HG03342 (cell line): ENCODE results near the gene GOLM1.
"Not testable (repeated sequence)": the region's sequence is repeated elsewhere in the genome, so short reads cannot be mapped to it uniquely, and the experiment has no call there.

ENCODE experiments used
- ATAC-seq: cut with Tn5 transposase; IDR thresholded peaks from one replicate; pipeline ENCODE4 v1.9.1; 2021; ENCODE audit warnings: mild to moderate bottlenecking, moderate library complexity; ENCODE audit not compliant: unreplicated experiment

GOLM1 gene

DNA sequence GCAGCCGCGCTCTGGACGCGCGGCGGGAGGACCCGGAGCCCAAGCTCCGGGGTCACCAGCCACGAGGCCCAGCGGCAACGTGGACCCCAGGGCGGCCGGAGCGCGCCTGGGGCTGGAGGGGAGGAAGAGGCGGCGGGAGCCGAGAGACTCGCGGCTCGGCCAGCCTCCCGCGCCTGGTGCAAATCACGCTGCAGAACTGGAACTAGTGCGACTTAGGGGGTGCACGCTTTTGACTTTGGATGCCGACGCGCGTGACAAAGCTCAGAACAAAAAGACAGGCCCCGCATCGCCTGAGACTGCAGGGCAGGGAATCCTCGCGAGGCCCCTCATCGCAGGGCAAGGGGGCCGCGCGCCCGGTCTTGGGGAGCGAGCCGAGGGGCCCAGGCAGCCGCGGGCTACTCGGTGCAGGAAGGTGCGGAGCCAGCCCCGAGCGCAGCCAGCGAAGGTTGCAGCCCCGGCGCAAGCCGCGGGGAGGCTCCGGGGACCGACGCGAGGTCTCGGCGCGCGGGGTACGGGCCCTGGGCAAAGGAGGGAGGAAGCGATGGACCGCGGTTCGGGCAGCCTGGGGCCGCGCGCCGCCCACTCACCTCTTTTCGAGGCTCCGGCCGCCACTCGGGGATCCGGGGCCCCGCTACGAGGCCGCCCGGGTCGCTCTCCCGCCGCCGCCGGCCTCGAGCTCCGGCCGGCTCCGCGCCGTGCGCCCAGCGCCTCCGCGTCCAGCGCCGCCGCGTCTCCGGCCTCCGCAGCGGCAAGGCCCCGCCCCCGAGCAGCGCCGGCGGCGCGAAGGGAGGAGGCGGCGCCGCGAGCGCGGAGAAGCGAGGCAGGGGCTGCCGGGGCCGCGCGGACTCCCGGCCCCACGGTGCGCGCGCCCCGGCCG, at the start of gene GOLM1:
Gene GOLM1 (minus strand): TSS at position 735 of the 877 bp plus-strand sequence. CDS start 20,238 bp downstream, outside the sequence.
- ATAC-seq, result peak; percentile 70

- ATAC-seq, result not testable (repeated sequence)
Observed at GRCh38 chr9:86146671-86147070, 47.3 kb upstream of the GOLM1 start.

DNA sequence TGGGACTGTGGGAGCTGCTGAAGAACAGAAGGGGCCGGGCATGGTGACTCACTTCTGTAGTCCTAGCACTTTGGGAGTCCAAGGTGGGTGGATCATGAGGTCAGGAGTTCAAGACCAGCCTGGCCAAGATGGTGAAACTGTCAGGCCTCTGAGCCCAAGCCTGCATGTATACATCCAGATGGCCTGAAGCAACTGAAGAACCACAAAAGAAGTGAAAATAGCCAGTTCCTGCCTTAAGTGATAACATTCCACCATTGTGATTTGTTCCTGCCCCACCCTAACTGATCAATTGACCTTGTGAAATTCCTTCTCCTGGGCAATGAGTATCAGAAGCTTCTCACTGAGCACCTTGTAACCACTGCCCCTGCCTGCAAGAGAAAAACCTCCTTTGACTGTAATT, 46.6 kb upstream of the GOLM1 start:
- ATAC-seq, result not testable (repeated sequence)

DNA sequence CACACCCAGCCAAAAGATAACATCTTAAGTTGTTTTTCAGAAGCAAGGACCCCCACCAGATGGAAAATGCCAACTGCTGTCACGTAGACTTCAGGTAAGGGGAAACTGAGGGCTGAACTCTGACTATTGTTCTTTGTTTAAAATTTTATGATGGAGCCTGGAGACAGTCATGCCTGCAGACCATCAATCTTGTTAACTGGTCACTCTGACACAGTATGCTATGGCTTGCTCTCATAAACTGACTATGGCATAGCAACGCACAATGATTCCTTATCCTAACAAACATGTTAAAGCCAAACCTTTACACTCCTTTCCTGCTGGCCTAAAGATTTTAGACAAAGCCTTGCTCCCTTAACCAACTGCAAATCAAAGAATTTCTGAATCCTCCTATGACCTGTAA, 43.6 kb upstream of the GOLM1 start:
- ATAC-seq, result no peak

GRCh38 chr9:86141843-86142242, 42.5 kb upstream of the GOLM1 start:
- ATAC-seq, result no peak

DNA sequence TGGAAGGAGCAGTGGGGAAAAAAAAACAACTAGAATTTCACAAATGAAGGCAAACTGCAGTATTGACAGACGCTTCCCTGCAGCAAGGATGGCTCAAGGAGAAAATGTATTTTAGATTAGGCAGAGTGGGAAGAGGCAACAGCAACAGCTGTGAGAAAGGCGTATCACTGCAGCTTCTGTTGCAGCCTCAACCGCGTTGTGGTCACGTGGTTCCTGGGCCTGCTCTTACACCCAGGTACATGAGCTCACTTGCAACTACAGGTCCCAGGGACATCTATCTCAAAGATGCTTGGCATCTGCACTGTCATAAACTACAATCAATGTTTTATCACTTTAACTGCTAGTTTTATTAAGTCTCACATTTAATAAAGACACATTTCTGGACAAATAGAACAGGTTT, 36.0 kb upstream of the GOLM1 start:
- no peak for ATAC-seq

DNA sequence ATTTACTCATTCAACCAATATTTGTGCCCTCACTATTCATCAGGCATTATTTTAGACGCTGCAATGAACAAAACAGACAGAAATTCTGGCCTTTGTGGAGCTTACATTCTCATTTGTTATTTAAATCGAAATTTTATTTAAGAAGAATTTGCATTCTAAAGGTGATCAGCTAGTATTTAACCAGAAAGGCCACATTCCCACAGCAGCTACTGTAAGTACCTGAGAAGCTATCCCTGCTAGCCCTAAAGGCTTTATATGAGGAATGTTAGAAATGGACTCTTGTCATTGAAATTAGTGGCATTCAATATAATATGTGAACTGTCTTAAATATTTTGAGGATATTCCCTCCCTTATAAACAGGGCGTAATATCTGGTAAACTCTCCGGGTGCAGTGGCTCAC, 35.0 kb upstream of the GOLM1 start:
- no peak for ATAC-seq

- ATAC-seq, result no peak
Observed at GRCh38 chr9:86128235-86128822, 29.0 kb upstream of the GOLM1 start.

- ATAC-seq, result no peak
Observed at GRCh38 chr9:86126998-86127972, 27.9 kb upstream of the GOLM1 start.

GRCh38 chr9:86122311-86122710, 23.0 kb upstream of the GOLM1 start:
- no peak for ATAC-seq

- no peak for ATAC-seq
Observed at GRCh38 chr9:86119457-86119856, 20.1 kb upstream of the GOLM1 start.

- ATAC-seq, result no peak
Observed at GRCh38 chr9:86116425-86116824, 17.1 kb upstream of the GOLM1 start.

DNA sequence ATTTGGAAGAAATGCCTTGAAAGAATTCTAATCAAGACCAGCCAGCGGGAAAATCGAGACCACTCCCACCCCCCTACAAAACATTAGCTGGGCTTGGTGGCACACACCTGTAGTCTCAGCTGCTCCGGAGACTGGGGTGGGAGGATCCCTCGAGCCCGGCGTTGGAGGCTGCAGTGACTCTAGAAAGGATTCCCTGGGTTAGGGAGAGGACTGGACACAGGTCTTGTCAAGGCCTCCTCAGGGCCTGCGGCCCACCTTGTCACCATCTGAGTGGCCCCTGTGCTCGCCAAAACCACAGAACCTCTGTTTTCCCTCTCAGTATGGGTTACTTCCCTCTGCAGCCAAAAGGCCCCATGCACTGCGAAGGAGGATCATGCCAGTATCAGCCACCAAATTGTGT, 16.5 kb upstream of the GOLM1 start:
- ATAC-seq, result no peak

GRCh38 chr9:86112057-86112456, 12.7 kb upstream of the GOLM1 start:
- no peak for ATAC-seq

GRCh38 chr9:86102626-86103025, 3.3 kb upstream of the GOLM1 start:
- no peak for ATAC-seq

DNA sequence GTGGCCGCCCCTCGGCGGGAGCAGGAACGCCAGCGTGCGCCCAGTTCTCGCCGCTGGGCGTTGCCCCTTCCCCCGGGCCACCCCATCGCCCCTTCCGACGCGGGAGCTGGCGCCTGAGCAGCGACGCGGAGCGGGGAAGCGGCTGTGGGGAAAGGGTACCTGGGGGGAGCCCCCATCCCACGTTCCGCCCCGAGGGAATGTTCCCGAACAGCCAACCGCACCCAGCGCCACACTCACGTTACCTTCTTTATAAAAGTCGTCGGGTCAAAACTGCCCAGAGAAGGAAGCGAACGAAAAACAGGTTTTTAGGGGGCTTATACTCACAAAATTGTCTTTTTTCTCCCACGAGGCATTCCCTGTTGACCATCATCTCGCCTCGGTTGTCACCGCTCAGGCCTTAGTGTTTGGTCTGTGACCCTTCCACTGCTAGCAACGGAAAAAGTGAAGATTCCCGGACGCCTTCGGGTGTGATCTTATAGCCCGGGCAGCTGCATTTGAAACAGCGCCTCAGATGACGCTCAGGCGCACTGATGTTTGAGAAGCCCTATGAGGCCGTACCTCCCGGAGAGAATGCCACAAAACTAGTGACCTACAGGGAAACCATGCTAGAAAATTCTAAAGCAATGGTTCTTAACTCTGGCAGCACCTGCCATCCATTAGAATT, 475 bp upstream of the GOLM1 start:
- ATAC-seq, result peak; percentile 9

DNA sequence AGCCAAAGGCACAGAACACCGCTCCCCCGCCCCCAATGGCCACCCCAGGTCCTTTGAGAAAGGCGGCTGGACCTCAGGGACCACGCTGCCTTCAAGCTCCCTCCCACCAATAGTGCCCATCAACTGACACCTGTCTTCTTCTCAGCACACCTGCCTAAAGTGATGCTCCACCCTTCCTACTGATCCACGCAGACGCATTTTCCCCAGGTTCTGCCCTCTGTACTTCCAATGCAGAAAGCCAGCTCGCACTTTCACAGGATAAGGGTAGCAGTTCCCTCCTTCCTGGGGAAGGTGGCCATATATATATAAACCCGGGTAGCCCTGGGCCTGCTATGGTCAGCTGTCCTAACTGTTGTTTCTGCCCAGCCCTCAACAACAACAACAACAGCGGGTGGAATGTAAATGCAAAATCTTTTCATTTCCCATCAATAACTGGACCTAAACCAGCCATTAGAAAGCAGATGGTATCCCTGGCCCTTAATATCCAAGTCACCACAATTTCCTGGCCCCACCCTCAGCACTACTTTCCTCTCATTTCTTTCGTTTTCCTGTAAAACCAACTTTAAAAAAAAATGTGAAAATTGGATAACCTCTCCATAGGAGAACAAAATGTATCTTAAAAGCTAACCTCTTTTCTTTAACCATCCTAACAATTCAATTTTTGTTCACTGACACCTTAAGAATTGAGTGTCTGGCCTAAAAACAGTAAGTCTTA, 1.7 kb downstream of the GOLM1 start:
- ATAC-seq, result no peak

DNA sequence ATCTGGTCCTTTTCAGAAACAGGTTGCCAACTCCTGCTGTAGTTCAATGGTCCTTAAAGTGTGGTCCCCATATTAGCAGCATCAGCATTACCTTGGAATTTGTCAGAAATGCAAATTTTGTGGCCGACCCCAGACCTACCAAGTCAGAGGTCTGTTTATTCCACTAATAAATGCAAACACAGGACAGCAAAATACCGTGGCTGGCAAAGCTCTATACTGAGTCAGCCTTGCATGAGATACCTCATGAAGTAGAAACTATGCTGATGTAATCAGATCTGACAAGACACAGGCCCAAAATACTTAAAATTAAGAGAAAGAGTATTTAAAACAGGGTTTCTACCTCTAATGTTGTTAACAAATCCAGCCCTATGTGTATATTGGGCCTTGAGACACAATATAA, 3.0 kb downstream of the GOLM1 start:
- ATAC-seq, result no peak

GRCh38 chr9:86093788-86094555, 5.4 kb downstream of the GOLM1 start:
- ATAC-seq, result peak; percentile 42
